K562 (cell line): Measurements from ENCODE around the gene SH3TC1.

Experiments used
- EZH2 ChIP-seq: IDR thresholded peaks from 2 replicates; pipeline ENCODE4 v1.6.1; 2012; ENCODE audit warnings: low read depth, mild to moderate bottlenecking, inconsistent platforms, low read length, borderline replicate concordance
- GATAD2A ChIP-seq: fragments of 450-650 bp; IDR thresholded peaks from 2 replicates; pipeline ENCODE4 v1.6.1; 2017
- KLF1 ChIP-seq: fragments of 450-650 bp; IDR thresholded peaks from 2 replicates; pipeline ENCODE4 v1.6.1; 2016; ENCODE audit warnings: missing genetic modification characterization, missing compliant biosample characterization
- KLF6 ChIP-seq: fragments of 250-450 bp; sonication (Bioruptor Pico); IDR thresholded peaks from 2 replicates; pipeline ENCODE4 v1.4.0; 2020; ENCODE audit warnings: mild to moderate bottlenecking, moderate library complexity, borderline replicate concordance
- MAFG ChIP-seq: fragments of 450-650 bp; conservative IDR thresholded peaks from 2 replicates; pipeline ENCODE4 v1.6.1; 2016; ENCODE audit warnings: missing genetic modification characterization, missing compliant biosample characterization
- NELFE ChIP-seq: IDR thresholded peaks from 2 replicates; pipeline ENCODE4 v1.6.1; 2011; ENCODE audit warnings: mild to moderate bottlenecking; ENCODE audit not compliant: insufficient read depth, insufficient read length
- NR2C2 ChIP-seq, 2 experiments: fragments of 200-800 bp in 1 of 2; sonication (Bioruptor generic) in 1 of 2; sonication (generic) in 1 of 2; formaldehyde crosslinking in 1 of 2; IDR thresholded peaks; 2 replicates each; pipeline versions ENCODE4 v1.6.1 to v1.8.0; 2016 to 2022; ENCODE audit warnings: mild to moderate bottlenecking in 1 of 2, missing compliant biosample characterization in 1 of 2, missing genetic modification characterization in 1 of 2, missing genetic modification reagents in 1 of 2
- PML ChIP-seq: IDR thresholded peaks from 2 replicates; pipeline ENCODE4 v1.6.1; 2012; ENCODE audit warnings: low read length, inconsistent platforms
- U2AF2 ChIP-seq: fragments of 200-400 bp; formaldehyde crosslinking; optimal IDR thresholded peaks from 2 replicates; pipeline ENCODE3; 2017; ENCODE audit warnings: low read depth, mild to moderate bottlenecking, low read length
- ZBTB7A ChIP-seq: IDR thresholded peaks from 2 replicates; pipeline ENCODE4 v1.6.1; 2011; ENCODE audit warnings: low read depth, mild to moderate bottlenecking, low read length, moderate library complexity, borderline replicate concordance; ENCODE audit not compliant: control insufficient read depth
- TF ChIP-seq, protein P1 (sequence below), 2 experiments: fragments of 450-650 bp in 1 of 2; sonication (generic) in 1 of 2; formaldehyde crosslinking; conservative IDR thresholded peaks; 2 replicates each; pipeline versions ENCODE4 v1.4.0 to v1.8.1; 2020 to 2022; ENCODE audit warnings: mild to moderate bottlenecking in 1 of 2, missing genetic modification reagents in 1 of 2
- TF ChIP-seq, protein P2 (sequence below): fragments of 450-650 bp; IDR thresholded peaks from 2 replicates; pipeline ENCODE4 v1.6.1; 2016; ENCODE audit warnings: antibody characterized with exemption
- TF ChIP-seq, protein P3 (sequence below), 3 experiments: IDR thresholded peaks in 2 of 3; conservative IDR thresholded peaks in 1 of 3; 2 replicates each; pipeline ENCODE4 v1.5.1; 2011 to 2012; ENCODE audit warnings: low read length in 3 of 3, mild to moderate bottlenecking in 3 of 3, control low read depth in 2 of 3, improper control_type of control experiment in 1 of 3, inconsistent platforms in 1 of 3, low read depth in 1 of 3, mixed read lengths in 1 of 3, moderate library complexity in 1 of 3; ENCODE audit not compliant: insufficient read depth in 2 of 3

DNA sequence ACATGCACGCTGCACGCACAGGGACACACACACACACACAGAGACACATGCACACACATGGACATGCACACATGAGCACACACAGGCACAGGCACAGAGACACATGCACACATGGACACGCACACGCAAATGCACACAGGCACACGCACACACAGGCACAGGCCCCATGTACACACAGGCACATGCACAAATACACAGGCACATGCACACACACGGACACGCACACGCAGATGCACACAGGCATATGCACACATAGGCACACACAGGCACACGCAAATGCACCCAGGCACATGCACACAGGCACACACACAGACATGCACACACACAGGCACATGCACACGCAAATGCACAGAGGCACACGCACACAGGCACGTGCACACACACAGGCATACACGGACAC is 40.1 kb downstream of the SH3TC1 start:
- no peak for TF ChIP-seq EZH2
- TF ChIP-seq ZBTB7A: no peak
- no peak for TF ChIP-seq GATAD2A
- TF ChIP-seq, protein P1, sequence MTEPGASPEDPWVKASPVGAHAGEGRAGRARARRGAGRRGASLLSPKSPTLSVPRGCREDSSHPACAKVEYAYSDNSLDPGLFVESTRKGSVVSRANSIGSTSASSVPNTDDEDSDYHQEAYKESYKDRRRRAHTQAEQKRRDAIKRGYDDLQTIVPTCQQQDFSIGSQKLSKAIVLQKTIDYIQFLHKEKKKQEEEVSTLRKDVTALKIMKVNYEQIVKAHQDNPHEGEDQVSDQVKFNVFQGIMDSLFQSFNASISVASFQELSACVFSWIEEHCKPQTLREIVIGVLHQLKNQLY (CRISPR knock-in tag; conservative IDR thresholded peaks at IDR 0.05): no peak
- TF ChIP-seq, protein P2, sequence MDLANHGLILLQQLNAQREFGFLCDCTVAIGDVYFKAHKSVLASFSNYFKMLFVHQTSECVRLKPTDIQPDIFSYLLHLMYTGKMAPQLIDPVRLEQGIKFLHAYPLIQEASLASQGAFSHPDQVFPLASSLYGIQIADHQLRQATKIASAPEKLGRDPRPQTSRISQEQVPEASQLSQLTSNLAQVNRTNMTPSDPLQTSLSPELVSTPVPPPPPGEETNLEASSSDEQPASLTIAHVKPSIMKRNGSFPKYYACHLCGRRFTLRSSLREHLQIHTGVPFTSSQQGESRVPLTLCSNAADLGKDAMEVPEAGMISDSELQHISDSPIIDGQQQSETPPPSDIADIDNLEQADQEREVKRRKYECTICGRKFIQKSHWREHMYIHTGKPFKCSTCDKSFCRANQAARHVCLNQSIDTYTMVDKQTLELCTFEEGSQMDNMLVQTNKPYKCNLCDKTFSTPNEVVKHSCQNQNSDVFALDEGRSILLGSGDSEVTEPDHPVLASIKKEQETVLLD: no peak
- no peak for TF ChIP-seq NR2C2 (CRISPR knock-in tag; IDR thresholded peaks at IDR 0.05)
- TF ChIP-seq NR2C2 (tag; IDR thresholded peaks at IDR 0.05): no peak
- TF ChIP-seq, protein P3, sequence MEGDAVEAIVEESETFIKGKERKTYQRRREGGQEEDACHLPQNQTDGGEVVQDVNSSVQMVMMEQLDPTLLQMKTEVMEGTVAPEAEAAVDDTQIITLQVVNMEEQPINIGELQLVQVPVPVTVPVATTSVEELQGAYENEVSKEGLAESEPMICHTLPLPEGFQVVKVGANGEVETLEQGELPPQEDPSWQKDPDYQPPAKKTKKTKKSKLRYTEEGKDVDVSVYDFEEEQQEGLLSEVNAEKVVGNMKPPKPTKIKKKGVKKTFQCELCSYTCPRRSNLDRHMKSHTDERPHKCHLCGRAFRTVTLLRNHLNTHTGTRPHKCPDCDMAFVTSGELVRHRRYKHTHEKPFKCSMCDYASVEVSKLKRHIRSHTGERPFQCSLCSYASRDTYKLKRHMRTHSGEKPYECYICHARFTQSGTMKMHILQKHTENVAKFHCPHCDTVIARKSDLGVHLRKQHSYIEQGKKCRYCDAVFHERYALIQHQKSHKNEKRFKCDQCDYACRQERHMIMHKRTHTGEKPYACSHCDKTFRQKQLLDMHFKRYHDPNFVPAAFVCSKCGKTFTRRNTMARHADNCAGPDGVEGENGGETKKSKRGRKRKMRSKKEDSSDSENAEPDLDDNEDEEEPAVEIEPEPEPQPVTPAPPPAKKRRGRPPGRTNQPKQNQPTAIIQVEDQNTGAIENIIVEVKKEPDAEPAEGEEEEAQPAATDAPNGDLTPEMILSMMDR (IDR thresholded peaks at IDR 0.05 in 2 of 3, conservative IDR thresholded peaks at IDR 0.05 in 1 of 3; ENCODE audit: insufficient read depth in 2 of 3, low read depth in 1 of 3, low read length in 3 of 3): no peak
- TF ChIP-seq KLF1: no peak
- no peak for TF ChIP-seq NELFE
- TF ChIP-seq U2AF2: no peak
- TF ChIP-seq MAFG (tag): no peak
- no peak for TF ChIP-seq PML
- no peak for TF ChIP-seq KLF6 (CRISPR knock-in tag)
